Parathyroid adenoma (tissue), 2 donors: ENCODE results near the gene POC5.

Experiments
- H2AFZ ChIP-seq: fragments of 300-600 bp; sonication (generic); one replicate; pipeline ENCODE4 v1.7.0; 2017; ENCODE audit warnings: antibody characterized with exemption, mild to moderate bottlenecking
- H3K27ac ChIP-seq: fragments of 300-600 bp; sonication (generic); one replicate; pipeline ENCODE4 v1.7.0; 2017
- H3K27me3 ChIP-seq: fragments of 300-600 bp; sonication (generic); one replicate; pipeline ENCODE4 v1.7.0; 2017; ENCODE audit warnings: low read length; ENCODE audit not compliant: control insufficient read depth, insufficient read depth
- H3K36me3 ChIP-seq: fragments of 300-600 bp; sonication (generic); one replicate; pipeline ENCODE4 v1.7.0; 2017; ENCODE audit warnings: low read length; ENCODE audit not compliant: control insufficient read depth, insufficient read depth
- H3K4me1 ChIP-seq: fragments of 300-600 bp; sonication (generic); one replicate; pipeline ENCODE4 v1.7.0; 2017; ENCODE audit warnings: control low read depth
- H3K4me2 ChIP-seq: fragments of 300-600 bp; sonication (generic); one replicate; pipeline ENCODE4 v1.7.0; 2017; ENCODE audit warnings: low read length
- H3K4me3 ChIP-seq: fragments of 300-600 bp; sonication (generic); one replicate; pipeline ENCODE4 v1.7.0; 2017; ENCODE audit warnings: low read depth, low read length
- H3K79me2 ChIP-seq: fragments of 300-600 bp; sonication (generic); one replicate; pipeline ENCODE4 v1.7.0; 2017; ENCODE audit warnings: control low read depth
- H3K9ac ChIP-seq: fragments of 300-600 bp; sonication (generic); one replicate; pipeline ENCODE4 v1.7.0; 2017; ENCODE audit warnings: mild to moderate bottlenecking
- H3K9me3 ChIP-seq: fragments of 300-600 bp; sonication (generic); one replicate; pipeline ENCODE4 v1.7.0; 2017; ENCODE audit warnings: low read length; ENCODE audit not compliant: control insufficient read depth
- CTCF ChIP-seq: fragments of 300-600 bp; sonication (generic); IDR thresholded peaks from one replicate; pipeline ENCODE4 v1.7.0; 2017; ENCODE audit warnings: antibody characterized with exemption, mild to moderate bottlenecking
- donor health status: primary hyperparathyroidism.

POC5 gene

GRCh38 chr5:75626959-75627358, 90.3 kb downstream of the POC5 start:
- Histone ChIP-seq H3K4me3 (no peak overlapping the region), H3K9ac (no peak overlapping the region), H3K4me2 (no peak overlapping the region), H2AFZ (no peak overlapping the region), H3K9me3 (no peaks in the 10 kb centered on the region), H3K27me3 (no peaks in the 10 kb centered on the region), H3K4me1 (peaks cover 4% of the 10 kb centered on the region), H3K36me3 (no peaks in the 10 kb centered on the region), H3K79me2 (no peaks in the 10 kb centered on the region), H3K27ac (no peak overlapping the region)
- TF ChIP-seq CTCF = no peak
